Activated CD8-positive, alpha-beta T cell treated with anti-CD3 and anti-CD28 coated beads, Interleukin-2, amount 10 ng/mL, durations not matched to agents 7 days and 5 days (primary cell): ENCODE results near the gene CSF1. TPM values are rescaled to one million over a fixed set of nuclear protein-coding genes. Genes with fewer than 3 reads are reported as not detected.
A peak's percentile ranks its signal among the peaks of the same experiment; 100 is the strongest.
"Not testable (repeated sequence)": the region's sequence is repeated elsewhere in the genome, so short reads cannot be mapped to it uniquely, and the experiment has no call there.

ENCODE experiments used
- ATAC-seq: fragments of 150-1000 bp; cut with Tn5 transposase; one replicate; pipeline ENCODE4 v1.10.0; 2021; ENCODE audit warnings: moderate library complexity
- CTCF ChIA-PET: fragments of 350-600 bp; sonication (Branson Sonifier 250); formaldehyde crosslinking; loops from one replicate; lab custom pipeline; 2021; ENCODE audit warnings: antibody characterized with exemption; lab: Charles Lee
- POLR2A ChIA-PET: fragments of 350-600 bp; sonication (Branson Sonifier 250); formaldehyde crosslinking; loops from one replicate; lab custom pipeline; 2021; ENCODE audit warnings: antibody characterized with exemption; lab: Charles Lee
- DNase-seq: peaks from one replicate; pipeline ENCODE4 v3.0.0-alpha.2; 2020
- H3K27ac Mint-ChIP-seq: one replicate; pipeline ENCODE4 v1.8.0; 2021; ENCODE audit warnings: mild to moderate bottlenecking, mixed read lengths
- H3K27me3 Mint-ChIP-seq: one replicate; pipeline ENCODE4 v1.8.0; 2021; ENCODE audit warnings: low read depth, mixed read lengths
- H3K36me3 Mint-ChIP-seq: one replicate; pipeline ENCODE4 v1.8.0; 2021; ENCODE audit warnings: low read depth, mixed read lengths
- H3K4me1 Mint-ChIP-seq: one replicate; pipeline ENCODE4 v1.8.0; 2021; ENCODE audit warnings: low read depth, mixed read lengths
- H3K4me3 Mint-ChIP-seq: one replicate; pipeline ENCODE4 v1.8.0; 2021; ENCODE audit warnings: mild to moderate bottlenecking, mixed read lengths
- H3K9me3 Mint-ChIP-seq: one replicate; pipeline ENCODE4 v1.8.0; 2022; ENCODE audit warnings: mixed read lengths; ENCODE audit not compliant: insufficient read depth
- total RNA-seq, 2 experiments: library from RNA; stranded (reverse); gene quantifications; one replicate each; pipeline ENCODE4 v1.2.3, GENCODE V29; 2021

Gene CSF1
- total RNA-seq, 2 experiments from 2014 or later = 40.3 to 41.1 TPM

DNA sequence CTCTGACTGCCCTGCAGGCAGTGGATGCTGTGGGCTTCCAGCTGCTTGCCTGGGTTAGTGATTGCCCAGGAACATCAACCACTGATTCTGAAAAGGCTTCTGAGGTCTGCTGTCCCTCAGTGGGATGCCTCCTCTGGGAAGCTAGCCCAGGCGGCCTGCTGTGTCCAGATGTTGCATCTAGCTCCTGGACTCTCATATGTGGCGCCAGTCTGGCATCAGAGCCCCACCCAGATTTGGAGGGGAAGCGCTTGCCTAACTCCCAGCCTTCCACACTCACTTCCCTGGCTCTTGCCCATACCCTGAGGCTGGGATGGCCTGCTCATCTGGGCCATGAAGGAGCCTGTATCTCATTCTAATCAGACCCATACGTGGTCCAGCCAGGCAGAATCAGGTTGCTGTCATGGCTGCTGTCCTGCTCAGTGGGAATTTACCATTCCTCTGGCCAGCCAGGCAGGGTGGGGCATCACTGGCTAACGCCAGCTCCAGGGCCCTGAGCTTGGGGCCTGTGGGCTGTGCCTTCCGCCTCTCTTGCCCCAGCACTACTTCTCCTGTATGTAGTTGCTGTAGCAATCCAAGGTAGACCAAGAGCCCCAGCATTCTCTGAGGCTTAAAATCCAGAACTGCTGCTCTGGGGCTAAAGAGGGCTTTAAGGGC, 4.1 kb downstream of the CSF1 start:
- Mint-ChIP-seq H3K4me1 (peaks cover 72% of the 10 kb centered on the region), H3K27ac (no peak overlapping the region), H3K27me3 (no peaks in the 10 kb centered on the region), H3K36me3 (peaks cover 65% of the 10 kb centered on the region), H3K4me3 (no peak overlapping the region), H3K9me3 (no peaks in the 10 kb centered on the region)
- CTCF ChIA-PET = interaction anchor here (1.0 to 3.8 kb wide), 6 partner anchors 18 to 138 kb away, joined by 3 to 14 read pairs (median 8); partner anchors contain the start of gene AHCYL1
- POLR2A ChIA-PET = interaction anchor here (1.4 to 1.6 kb wide), 2 partner anchors 70 to 123 kb away, joined by 3 read pairs; partner anchors contain the start of gene AHCYL1
- ATAC-seq (no peak), DNase-seq (no peak)

DNA sequence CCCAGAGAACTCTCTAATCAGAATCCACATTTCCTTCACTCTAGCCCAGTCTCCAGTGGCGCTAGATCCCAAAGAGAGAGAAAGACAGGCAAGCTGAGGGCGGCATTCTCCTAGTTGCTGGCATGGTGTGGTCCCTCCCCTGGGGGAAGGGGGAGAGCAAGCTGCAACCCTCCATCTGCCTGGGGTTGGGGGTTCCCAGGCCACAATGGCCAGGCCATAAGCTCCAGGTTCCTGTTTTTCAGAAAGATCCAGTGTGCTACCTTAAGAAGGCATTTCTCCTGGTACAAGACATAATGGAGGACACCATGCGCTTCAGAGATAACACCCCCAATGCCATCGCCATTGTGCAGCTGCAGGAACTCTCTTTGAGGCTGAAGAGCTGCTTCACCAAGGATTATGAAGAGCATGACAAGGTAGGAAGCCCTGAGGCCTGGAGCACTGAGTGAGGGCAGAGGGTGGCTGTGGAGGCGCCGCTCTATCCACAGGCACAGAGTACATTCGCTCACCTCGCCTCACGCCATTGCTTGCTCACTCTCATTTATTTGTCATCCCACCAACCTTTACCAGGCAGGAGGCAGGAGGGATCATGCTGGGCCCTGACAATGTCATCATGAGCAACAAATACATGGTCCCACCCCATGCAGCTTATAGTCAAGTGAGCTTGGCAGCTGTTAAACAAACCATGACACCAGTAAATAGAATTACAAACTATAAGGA, 6.6 kb downstream of the CSF1 start:
- ChIA-PET CTCF (interaction anchor here (0.9 to 4.3 kb wide), 8 partner anchors 10 to 277 kb away, joined by 3 to 24 read pairs (median 5); partner anchors contain the start of gene AHCYL1), POLR2A (interaction anchor here (0.6 kb wide), 1 partner anchor 115 kb away, joined by 3 read pairs; no protein-coding TSS in a partner anchor)
- H3K27me3 Mint-ChIP-seq = no peaks in the 10 kb centered on the region
- H3K4me1 Mint-ChIP-seq = peaks cover 69% of the 10 kb centered on the region
- no peak overlapping the region for H3K4me3 Mint-ChIP-seq
- DNase-seq (no peak), ATAC-seq (no peak)
- peaks cover 78% of the 10 kb centered on the region for H3K36me3 Mint-ChIP-seq
- H3K9me3 Mint-ChIP-seq = no peaks in the 10 kb centered on the region
- peak overlapping the region; percentile 2 for H3K27ac Mint-ChIP-seq

DNA sequence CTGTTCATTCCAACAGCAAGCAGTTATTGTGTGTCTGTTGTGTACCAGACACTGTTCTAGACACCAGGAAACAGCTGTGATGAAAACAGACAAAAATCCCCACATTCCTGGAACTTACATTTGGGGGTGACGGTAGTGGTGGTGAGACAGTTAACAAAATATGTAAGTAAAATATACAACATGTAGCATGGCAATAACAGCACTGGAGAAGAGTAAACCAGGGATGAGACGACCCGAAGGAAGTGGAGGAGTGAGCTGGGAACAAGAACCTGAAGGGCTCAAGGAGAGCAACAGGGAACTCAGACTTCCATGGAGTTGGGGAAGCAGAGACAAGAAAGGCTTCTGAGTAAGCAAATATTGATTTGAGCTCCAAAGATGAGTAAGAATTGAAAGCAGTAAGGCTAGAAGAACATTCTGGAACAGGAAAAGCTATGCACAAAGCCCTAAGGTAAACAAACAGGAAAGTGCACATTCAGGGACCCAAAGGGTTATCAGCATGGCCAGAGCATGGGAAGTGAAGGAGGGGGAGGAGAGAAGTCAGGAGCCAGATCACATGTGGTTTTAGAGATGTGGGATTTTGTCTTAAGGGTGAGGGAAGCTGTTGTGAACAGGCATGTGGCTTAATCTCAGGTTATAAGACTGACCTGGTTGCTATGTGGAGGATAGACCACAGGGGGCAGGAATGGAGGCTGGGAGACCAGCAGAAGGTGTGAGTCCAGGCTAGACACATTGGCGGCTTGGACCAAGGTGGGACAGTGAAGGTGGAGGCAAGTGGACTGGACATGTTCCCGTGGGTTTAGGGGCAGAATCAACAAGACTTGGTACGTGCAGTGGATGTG, 7.3 kb downstream of the CSF1 start:
- DNase-seq (no peak), ATAC-seq (no peak)
- H3K4me1 Mint-ChIP-seq = peaks cover 69% of the 10 kb centered on the region
- no peaks in the 10 kb centered on the region for H3K9me3 Mint-ChIP-seq
- POLR2A ChIA-PET = interaction anchor here (1.0 to 1.6 kb wide), 2 partner anchors 103 to 127 kb away, joined by 3 to 4 read pairs; no protein-coding TSS in a partner anchor
- H3K4me3 Mint-ChIP-seq = no peak overlapping the region
- peak overlapping the region; percentile 53 for H3K27ac Mint-ChIP-seq
- CTCF ChIA-PET = interaction anchor here (0.6 to 4.3 kb wide), 9 partner anchors 11 to 386 kb away, joined by 3 to 24 read pairs (median 4); partner anchors contain the start of gene AHCYL1
- no peaks in the 10 kb centered on the region for H3K27me3 Mint-ChIP-seq
- H3K36me3 Mint-ChIP-seq = peaks cover 78% of the 10 kb centered on the region

DNA sequence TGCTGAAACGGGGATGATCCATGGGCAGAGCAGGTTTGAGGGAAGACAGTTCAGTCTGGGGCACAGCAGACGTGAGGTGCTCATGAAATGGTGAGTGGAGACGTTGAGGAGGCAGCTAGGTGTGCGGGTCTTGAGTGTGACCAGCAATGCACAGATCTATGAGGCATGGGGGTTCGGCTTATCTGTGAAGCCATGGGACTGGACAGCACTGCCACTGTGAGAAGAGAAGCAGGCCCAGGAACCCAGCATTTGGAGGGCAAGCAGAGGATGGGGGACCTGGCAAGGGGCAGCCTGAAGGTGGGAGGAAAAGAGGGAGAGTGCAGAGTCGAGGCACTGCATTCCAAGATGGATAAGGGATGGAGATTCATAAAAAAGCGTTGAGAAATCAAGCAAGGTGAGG, 8.0 kb downstream of the CSF1 start:
- Mint-ChIP-seq H3K36me3 (peaks cover 80% of the 10 kb centered on the region), H3K4me1 (peaks cover 63% of the 10 kb centered on the region), H3K9me3 (no peaks in the 10 kb centered on the region), H3K4me3 (no peak overlapping the region), H3K27me3 (no peaks in the 10 kb centered on the region), H3K27ac (peak overlapping the region; percentile 53)
- ChIA-PET POLR2A (interaction anchor here (1.0 to 1.6 kb wide), 2 partner anchors 104 to 128 kb away, joined by 3 to 4 read pairs; no protein-coding TSS in a partner anchor), CTCF (interaction anchor here (0.6 to 4.3 kb wide), 8 partner anchors 53 to 387 kb away, joined by 3 to 24 read pairs (median 5); partner anchors contain the start of gene AHCYL1)
- ATAC-seq (no peak), DNase-seq (no peak)

DNA sequence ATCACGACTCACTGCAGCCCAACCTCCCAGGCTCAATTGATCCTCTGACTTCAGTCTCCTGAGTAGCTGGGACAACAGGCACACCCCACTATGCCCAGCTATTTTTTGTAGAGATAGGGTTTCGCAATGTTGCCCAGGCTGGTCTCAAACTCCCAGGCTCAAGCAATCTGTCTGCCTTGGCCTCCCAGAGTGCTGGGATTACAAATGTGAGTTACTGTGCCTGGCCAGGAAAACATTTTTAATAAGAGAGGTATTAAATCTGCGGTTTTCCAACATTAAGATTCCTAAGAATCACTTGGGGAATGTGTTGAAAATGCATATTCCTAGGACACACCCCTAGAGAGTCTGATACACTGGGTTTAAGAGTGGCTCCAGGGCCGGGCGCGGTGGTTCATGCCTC, 8.7 kb downstream of the CSF1 start:
- Mint-ChIP-seq H3K27ac (no peak overlapping the region), H3K27me3 (no peaks in the 10 kb centered on the region), H3K4me3 (no peak overlapping the region), H3K4me1 (peaks cover 59% of the 10 kb centered on the region), H3K36me3 (peaks cover 78% of the 10 kb centered on the region), H3K9me3 (no peaks in the 10 kb centered on the region)
- DNase-seq (no peak), ATAC-seq (no peak)
- ChIA-PET CTCF (interaction anchor here (1.2 to 4.3 kb wide), 5 partner anchors 65 to 142 kb away, joined by 3 to 24 read pairs (median 13); partner anchors contain the start of gene AHCYL1), POLR2A (interaction anchor here (1.0 to 1.6 kb wide), 3 partner anchors 13 to 129 kb away, joined by 3 to 5 read pairs (median 4); no protein-coding TSS in a partner anchor)

DNA sequence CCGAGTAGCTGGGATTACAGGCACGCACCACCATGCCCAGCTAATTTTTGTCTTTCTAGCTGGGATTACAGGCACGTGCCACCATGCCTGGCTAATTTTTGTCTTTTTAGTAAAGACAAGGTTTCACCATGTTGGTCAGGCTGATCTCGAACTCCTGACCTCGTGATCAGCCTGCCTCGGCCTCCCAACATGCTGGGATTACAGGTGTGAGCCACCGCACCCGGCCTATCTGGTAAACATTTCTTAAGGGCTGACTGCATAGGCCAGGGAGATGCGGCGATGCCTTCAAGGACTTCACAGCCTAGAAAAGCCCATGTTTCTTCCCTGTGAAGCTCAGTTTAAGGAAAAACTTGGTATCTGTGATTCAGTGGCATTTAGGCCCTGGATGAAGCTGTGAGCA, 9.7 kb downstream of the CSF1 start:
- Mint-ChIP-seq H3K27ac (peak overlapping the region; percentile 60), H3K36me3 (peaks cover 85% of the 10 kb centered on the region), H3K4me1 (peaks cover 54% of the 10 kb centered on the region)
- H3K4me3 Mint-ChIP-seq, ATAC-seq, DNase-seq, H3K9me3 Mint-ChIP-seq, H3K27me3 Mint-ChIP-seq: not testable (repeated sequence)
- CTCF ChIA-PET = interaction anchor here (0.9 to 1.5 kb wide), 4 partner anchors 59 to 129 kb away, joined by 3 to 15 read pairs (median 4); partner anchors contain the start of gene AHCYL1
- POLR2A ChIA-PET = interaction anchor here (0.8 to 1.6 kb wide), 2 partner anchors 9 to 14 kb away, joined by 3 to 5 read pairs; no protein-coding TSS in a partner anchor

DNA sequence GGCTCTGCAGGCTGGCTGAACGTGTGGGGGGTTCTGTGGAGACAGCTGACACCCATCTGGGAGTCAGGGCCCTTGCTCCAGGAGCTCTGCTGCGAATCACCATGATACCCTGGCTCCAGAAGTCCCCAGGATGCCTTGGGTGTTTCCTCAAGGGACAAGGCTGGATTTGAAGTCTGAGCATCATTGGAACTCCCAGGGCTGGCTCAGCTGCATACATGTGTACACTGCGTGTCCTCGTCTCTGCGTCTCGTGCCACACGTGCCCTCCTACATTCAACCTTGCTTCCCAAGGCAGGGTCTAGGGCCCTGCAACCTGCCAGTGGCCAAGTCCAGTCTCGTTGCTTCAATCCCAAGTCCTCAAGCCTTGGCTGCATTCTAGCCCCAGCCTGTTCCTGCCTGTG, 11.7 kb downstream of the CSF1 start:
- Mint-ChIP-seq H3K9me3 (no peaks in the 10 kb centered on the region), H3K27me3 (no peaks in the 10 kb centered on the region), H3K4me1 (peaks cover 37% of the 10 kb centered on the region), H3K27ac (peak overlapping the region; percentile 18), H3K4me3 (no peak overlapping the region), H3K36me3 (peaks cover 85% of the 10 kb centered on the region)
- ATAC-seq (no peak), DNase-seq (no peak)
- ChIA-PET POLR2A (interaction anchor here (1.1 kb wide), 1 partner anchor 10 kb away, joined by 4 read pairs; no protein-coding TSS in a partner anchor), CTCF (interaction anchor here (1.4 to 5.8 kb wide), 5 partner anchors 14 to 150 kb away, joined by 3 to 44 read pairs (median 4); partner anchors contain the start of gene AHCYL1)

DNA sequence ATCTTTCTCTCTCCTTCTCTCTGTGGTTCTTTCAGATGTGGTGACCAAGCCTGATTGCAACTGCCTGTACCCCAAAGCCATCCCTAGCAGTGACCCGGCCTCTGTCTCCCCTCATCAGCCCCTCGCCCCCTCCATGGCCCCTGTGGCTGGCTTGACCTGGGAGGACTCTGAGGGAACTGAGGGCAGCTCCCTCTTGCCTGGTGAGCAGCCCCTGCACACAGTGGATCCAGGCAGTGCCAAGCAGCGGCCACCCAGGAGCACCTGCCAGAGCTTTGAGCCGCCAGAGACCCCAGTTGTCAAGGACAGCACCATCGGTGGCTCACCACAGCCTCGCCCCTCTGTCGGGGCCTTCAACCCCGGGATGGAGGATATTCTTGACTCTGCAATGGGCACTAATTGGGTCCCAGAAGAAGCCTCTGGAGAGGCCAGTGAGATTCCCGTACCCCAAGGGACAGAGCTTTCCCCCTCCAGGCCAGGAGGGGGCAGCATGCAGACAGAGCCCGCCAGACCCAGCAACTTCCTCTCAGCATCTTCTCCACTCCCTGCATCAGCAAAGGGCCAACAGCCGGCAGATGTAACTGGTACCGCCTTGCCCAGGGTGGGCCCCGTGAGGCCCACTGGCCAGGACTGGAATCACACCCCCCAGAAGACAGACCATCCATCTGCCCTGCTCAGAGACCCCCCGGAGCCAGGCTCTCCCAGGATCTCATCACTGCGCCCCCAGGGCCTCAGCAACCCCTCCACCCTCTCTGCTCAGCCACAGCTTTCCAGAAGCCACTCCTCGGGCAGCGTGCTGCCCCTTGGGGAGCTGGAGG, 12.7 kb downstream of the CSF1 start:
- H3K4me1 Mint-ChIP-seq = peaks cover 29% of the 10 kb centered on the region
- H3K27ac Mint-ChIP-seq = peak overlapping the region; percentile 50
- CTCF ChIA-PET = interaction anchor here (0.8 to 5.8 kb wide), 13 partner anchors 12 to 151 kb away, joined by 3 to 44 read pairs (median 4); partner anchors contain the start of gene AHCYL1
- no peaks in the 10 kb centered on the region for H3K9me3 Mint-ChIP-seq
- POLR2A ChIA-PET = interaction anchor here (0.6 to 1.1 kb wide), 4 partner anchors 11 to 63 kb away, joined by 3 to 4 read pairs (median 3); no protein-coding TSS in a partner anchor
- H3K27me3 Mint-ChIP-seq = no peaks in the 10 kb centered on the region
- ATAC-seq (peak; percentile 14), DNase-seq (no peak)
- peaks cover 83% of the 10 kb centered on the region for H3K36me3 Mint-ChIP-seq
- H3K4me3 Mint-ChIP-seq = no peak overlapping the region

DNA sequence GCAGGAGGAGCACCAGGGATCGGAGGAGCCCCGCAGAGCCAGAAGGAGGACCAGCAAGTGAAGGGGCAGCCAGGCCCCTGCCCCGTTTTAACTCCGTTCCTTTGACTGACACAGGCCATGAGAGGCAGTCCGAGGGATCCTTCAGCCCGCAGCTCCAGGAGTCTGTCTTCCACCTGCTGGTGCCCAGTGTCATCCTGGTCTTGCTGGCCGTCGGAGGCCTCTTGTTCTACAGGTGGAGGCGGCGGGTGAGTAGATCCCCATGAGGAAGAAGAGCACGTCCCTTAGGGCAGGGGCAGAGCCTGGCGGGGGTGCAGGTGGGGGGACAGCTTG, 13.3 kb downstream of the CSF1 start:
- Mint-ChIP-seq H3K27ac (no peak overlapping the region), H3K4me1 (peaks cover 23% of the 10 kb centered on the region), H3K9me3 (no peaks in the 10 kb centered on the region), H3K27me3 (no peaks in the 10 kb centered on the region), H3K4me3 (no peak overlapping the region), H3K36me3 (peaks cover 83% of the 10 kb centered on the region)
- ChIA-PET CTCF (interaction anchor here (0.7 to 5.8 kb wide), 8 partner anchors 12 to 151 kb away, joined by 3 to 44 read pairs (median 4); partner anchors contain the start of gene AHCYL1), POLR2A (interaction anchor here (0.6 kb wide), 1 partner anchor 62 kb away, joined by 3 read pairs; no protein-coding TSS in a partner anchor)
- ATAC-seq (no peak), DNase-seq (no peak)

DNA sequence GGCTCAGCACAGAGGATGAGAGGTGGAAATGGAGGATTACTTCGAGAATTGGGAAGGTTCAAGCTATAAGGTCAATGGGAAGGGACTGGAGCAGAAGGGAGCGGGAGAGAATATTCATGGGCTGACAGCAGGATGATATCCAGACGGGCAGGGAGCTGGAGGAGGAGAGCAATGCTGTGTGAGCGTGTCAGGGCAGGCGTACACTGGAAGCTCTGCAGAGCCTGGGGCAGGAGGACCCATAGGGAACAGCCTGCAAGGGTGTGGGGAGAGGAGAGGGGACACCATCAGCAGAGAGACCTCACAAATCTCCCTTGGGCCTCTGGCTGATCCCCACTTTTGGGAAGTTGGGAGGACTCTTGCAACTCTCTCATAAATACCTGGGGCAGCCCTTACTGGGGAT, 13.7 kb downstream of the CSF1 start:
- ChIA-PET CTCF (interaction anchor here (0.7 to 5.8 kb wide), 4 partner anchors 44 to 151 kb away, joined by 3 to 44 read pairs (median 4); partner anchors contain the start of gene AHCYL1), POLR2A (no interaction called here)
- Mint-ChIP-seq H3K4me3 (no peak overlapping the region), H3K4me1 (peaks cover 23% of the 10 kb centered on the region), H3K27ac (peak overlapping the region; percentile 0), H3K27me3 (no peaks in the 10 kb centered on the region), H3K9me3 (no peaks in the 10 kb centered on the region), H3K36me3 (peaks cover 84% of the 10 kb centered on the region)
- ATAC-seq = no peak
- DNase-seq = no peak
